GM12864 (cell line): ENCODE data around the gene EDAR.

Experiments
- DNase-seq: peaks from one replicate; pipeline ENCODE4 v3.0.0-alpha.2; 2011; ENCODE audit warnings: low read depth
- H3K4me3 ChIP-seq: 2 replicates; pipeline ENCODE4 v1.5.1; 2011; ENCODE audit warnings: mild to moderate bottlenecking, low read depth, low read length, control low read depth
- TF ChIP-seq, protein P1 (sequence below): IDR thresholded peaks from 2 replicates; pipeline ENCODE4 v1.5.1; 2011; ENCODE audit warnings: low read depth, mild to moderate bottlenecking, moderate library complexity, low read length, control low read depth, inconsistent platforms; ENCODE audit errors: missing control alignments

EDAR gene

DNA sequence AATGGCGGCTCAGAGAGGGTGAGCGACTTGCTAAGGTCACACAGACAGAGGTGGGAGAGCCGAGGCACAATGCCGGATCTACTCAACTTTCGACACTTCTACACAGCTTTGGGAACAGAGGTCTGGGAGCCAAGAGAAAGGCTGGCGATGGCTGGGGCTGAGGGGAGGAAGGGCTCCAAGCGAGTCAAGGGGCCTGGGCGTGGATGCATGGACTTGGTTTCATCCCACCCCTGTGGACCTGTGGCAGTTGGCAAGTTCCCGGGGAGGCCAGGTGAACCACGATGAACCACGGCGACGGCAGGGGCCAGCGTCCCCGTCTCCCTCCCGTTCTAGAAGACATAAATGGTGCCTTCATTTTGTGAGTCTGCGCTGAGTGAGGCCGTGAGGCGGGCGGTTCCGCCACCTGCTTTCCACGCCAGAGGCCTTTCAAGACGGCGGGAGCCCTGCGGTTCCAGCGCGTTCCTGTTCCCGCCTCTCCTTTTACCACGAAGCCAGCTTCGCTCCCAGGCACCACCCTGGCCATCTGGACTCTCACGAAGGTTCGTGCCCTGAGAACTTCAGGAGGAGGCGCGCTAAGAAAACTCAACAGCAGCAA lies 46.7 kb downstream of the EDAR start:
- H3K4me3 ChIP-seq, result no peak overlapping the region
- TF ChIP-seq, protein P1, sequence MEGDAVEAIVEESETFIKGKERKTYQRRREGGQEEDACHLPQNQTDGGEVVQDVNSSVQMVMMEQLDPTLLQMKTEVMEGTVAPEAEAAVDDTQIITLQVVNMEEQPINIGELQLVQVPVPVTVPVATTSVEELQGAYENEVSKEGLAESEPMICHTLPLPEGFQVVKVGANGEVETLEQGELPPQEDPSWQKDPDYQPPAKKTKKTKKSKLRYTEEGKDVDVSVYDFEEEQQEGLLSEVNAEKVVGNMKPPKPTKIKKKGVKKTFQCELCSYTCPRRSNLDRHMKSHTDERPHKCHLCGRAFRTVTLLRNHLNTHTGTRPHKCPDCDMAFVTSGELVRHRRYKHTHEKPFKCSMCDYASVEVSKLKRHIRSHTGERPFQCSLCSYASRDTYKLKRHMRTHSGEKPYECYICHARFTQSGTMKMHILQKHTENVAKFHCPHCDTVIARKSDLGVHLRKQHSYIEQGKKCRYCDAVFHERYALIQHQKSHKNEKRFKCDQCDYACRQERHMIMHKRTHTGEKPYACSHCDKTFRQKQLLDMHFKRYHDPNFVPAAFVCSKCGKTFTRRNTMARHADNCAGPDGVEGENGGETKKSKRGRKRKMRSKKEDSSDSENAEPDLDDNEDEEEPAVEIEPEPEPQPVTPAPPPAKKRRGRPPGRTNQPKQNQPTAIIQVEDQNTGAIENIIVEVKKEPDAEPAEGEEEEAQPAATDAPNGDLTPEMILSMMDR, result no peak
- DNase-seq, result no peak

DNA sequence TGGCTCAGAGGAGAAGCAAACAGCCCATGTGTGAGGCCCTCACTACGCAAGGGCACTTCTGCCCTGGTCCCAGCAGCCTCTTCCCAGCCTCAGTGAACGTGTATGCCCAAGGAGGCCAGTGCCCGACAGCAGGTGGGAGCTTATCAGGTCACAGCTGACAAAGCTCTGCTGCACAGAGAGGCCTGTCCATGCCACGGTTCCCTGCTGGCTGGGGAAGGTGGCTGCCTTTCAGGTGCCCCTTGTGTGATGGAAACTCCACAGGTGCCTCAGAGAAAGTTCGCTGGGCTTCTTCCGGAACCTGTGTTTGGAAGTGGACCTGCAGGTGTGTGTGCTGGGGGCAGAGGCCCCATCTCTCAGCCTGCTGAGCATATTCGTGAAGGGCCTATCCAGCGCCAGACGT lies 47.3 kb downstream of the EDAR start:
- DNase-seq, result no peak
- H3K4me3 ChIP-seq, result no peak overlapping the region
- TF ChIP-seq, protein P1, result no peak

DNA sequence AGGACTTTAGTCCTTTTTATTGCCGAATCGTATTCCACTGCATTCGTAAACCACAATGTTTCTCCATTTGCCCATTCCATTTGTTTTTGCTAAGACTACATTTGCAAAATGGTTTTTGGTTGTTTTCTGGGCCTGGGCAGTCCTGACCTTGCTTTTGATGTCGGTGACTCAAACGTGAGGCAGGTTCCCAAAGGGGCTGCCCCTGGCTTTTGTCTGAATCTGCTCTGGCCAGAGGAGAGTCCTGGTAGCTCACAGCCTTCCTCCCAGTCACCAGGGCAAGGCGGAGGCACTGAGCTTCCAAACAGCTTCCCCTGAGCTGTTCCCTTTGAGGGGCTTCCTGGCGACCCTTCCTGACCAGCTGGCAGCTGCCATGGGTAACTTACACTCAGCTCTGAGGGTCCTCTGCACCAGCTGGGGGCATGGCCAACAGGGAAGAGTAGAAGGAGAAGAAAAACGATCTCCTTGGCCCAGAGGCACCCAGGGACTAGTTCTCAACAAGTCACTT lies 47.8 kb downstream of the EDAR start:
- no peak overlapping the region for H3K4me3 ChIP-seq
- DNase-seq, result no peak
- TF ChIP-seq, protein P1, result no peak

DNA sequence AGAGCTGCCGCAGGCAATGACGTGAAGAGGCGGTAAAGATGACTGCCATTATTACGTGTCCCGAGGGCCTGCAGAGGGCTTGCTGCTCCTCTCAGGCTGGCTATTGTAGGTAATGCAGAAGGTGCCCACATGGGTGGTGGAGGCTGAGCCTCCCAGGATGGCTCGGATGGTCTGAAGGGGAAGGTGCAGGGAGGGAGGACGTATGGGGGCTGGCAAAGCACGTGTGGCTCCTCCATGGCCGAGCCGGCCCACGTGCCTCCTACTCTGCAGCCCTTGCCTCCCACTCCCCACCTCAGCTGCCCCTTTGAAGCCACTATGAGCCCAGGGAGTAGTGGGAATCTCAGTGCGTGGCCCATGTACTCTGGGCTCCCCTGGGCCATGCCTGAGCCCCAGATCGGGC lies 48.9 kb downstream of the EDAR start:
- TF ChIP-seq, protein P1, result no peak
- no peak for DNase-seq
- H3K4me3 ChIP-seq, result no peak overlapping the region

DNA sequence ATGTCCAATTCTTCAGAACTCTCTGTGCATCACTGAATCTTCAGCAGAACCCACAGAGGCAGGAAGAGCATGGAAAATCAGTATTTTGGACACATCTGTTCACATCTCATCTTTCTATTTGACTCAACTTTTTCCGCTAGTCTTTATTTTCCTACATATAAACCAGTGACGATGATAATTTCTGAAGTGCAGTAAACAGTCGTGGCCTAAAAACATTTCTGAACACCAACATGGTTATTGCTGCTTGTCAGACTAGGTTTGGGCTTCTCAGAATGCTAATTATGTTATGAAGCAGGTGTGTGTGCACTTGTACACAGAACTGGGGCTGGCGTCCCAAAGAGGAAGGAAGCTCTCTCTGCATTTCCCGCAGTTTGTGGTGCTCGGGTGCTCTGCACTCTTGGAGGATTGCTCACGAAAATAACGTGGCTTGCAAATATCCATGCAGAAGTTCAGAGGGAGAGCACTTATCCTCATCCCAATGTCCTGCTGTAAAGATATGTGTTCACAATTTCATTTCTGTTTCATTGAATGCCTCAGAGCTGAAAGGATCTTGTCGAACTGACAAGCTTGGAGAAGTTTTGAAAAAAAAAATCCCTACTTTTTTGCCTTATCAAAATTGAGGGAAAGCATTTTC lies 50.8 kb downstream of the EDAR start:
- TF ChIP-seq, protein P1, result no peak
- H3K4me3 ChIP-seq, result no peak overlapping the region
- no peak for DNase-seq

DNA sequence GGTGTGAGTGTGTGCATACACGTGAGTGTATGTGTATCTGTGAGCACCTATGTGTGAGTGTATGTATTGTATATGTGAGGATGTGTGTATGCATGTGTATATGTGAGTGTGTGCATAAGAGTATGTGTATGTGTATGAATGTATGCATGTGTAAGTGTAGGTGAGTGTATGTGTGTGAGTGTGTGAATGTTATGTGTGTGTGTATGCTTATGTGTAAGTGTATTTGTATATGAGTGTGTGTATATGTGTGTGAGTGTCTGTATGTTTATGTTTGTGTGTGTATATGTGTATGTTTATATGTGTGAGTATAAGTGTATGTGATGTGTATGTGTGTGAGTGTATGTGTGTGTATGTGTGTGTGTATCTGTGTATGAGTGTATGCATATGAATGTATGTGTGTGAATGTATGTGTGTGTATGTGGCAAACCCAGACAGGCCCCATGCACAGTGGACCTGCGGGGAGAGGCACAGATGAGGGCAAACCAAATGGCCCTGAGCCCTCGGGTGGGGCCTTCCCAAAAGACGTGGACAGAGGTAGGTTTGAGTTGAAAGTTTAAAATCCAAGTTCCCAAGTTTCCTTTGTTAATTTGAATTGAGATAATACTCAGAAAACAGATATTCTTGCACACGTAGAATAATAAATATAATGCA lies 51.5 kb downstream of the EDAR start:
- DNase-seq, result no peak
- TF ChIP-seq, protein P1, result no peak
- H3K4me3 ChIP-seq, result no peak overlapping the region
